Endothelial cell of umbilical vein (primary cell): Measurements from ENCODE around the gene SNHG17.
"Not testable (repeated sequence)": the region's sequence is repeated elsewhere in the genome, so short reads cannot be mapped to it uniquely, and the experiment has no call there.

ENCODE experiments used
- CTCF ChIP-seq, 2 donors: IDR thresholded peaks; 1 replicate in 1 of 2; 2 replicates in 1 of 2; pipeline ENCODE4 v1.5.1; 2011; ENCODE audit warnings: low read length in 2 of 2, mild to moderate bottlenecking in 2 of 2, moderate library complexity in 2 of 2, control low read depth in 1 of 2, inconsistent platforms in 1 of 2, low read depth in 1 of 2; ENCODE audit not compliant: insufficient read depth in 1 of 2; ENCODE audit errors: extremely low read depth in 1 of 2
- EZH2 ChIP-seq: IDR thresholded peaks from 2 replicates; pipeline ENCODE4 v1.6.1; 2012; ENCODE audit warnings: borderline replicate concordance, low read depth, mild to moderate bottlenecking, moderate library complexity, low read length, inconsistent platforms; ENCODE audit not compliant: severe bottlenecking
- FOS ChIP-seq: IDR thresholded peaks from 2 replicates; pipeline ENCODE4 v1.6.1; 2011; ENCODE audit warnings: mild to moderate bottlenecking, low read length, moderate library complexity, borderline replicate concordance; ENCODE audit not compliant: insufficient read depth
- MYC ChIP-seq: IDR thresholded peaks from one replicate; pipeline ENCODE4 v1.6.1; 2011; ENCODE audit warnings: mild to moderate bottlenecking, low read depth, low read length
- POLR2A ChIP-seq: IDR thresholded peaks from 2 replicates; pipeline ENCODE4 v1.6.1; 2012; ENCODE audit warnings: low read depth, mild to moderate bottlenecking, control low read depth, low read length
- POLR2AphosphoS5 ChIP-seq: IDR thresholded peaks from 2 replicates; pipeline ENCODE4 v1.6.1; 2012; ENCODE audit warnings: low read depth, mild to moderate bottlenecking, control low read depth, low read length, moderate library complexity; ENCODE audit not compliant: insufficient read depth

DNA sequence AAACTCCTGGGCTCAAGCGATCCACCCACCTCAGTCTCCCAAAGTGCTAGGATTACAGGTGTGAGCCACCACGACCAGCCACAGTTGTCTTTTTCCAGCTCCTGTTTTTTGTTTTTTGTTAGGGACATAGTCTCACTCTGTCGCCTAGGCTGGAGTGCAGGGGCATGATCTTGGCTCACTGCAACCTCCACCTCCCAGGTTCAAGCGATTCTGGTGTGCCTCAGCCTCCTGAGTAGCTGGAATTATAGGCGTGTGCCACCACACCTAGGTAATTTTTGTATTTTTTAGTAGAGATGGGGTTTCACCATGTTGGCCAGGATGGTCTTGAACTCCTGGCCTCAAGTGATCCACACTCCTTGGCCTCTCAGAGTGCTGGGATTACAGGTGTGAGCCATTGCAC, 2.3 kb downstream of the SNHG17 start:
- TF ChIP-seq FOS; CTCF (IDR thresholded peaks at IDR 0.05; ENCODE audit: extremely low read depth in 1 of 2, insufficient read depth in 1 of 2, low read depth in 1 of 2, low read length in 2 of 2); POLR2AphosphoS5; POLR2A; EZH2; MYC: not testable (repeated sequence)
